Stimulated activated naive CD8-positive, alpha-beta T cell treated with anti-CD3 and anti-CD28 coated beads, Interleukin-15, Interleukin-2, amounts not matched to agents 100 U/mL and 50 U/mL, for 24 hours (primary cell): ENCODE measurements around the gene EMP1.
A peak's percentile ranks its signal among the peaks of the same experiment; 100 is the strongest.

Experiments used
- ATAC-seq: fragments of 150-1000 bp; cut with Tn5 transposase; one replicate; pipeline ENCODE4 v1.10.0; 2021
- DNase-seq: peaks from one replicate; pipeline ENCODE4 v3.0.0; 2021

EMP1 gene

DNA sequence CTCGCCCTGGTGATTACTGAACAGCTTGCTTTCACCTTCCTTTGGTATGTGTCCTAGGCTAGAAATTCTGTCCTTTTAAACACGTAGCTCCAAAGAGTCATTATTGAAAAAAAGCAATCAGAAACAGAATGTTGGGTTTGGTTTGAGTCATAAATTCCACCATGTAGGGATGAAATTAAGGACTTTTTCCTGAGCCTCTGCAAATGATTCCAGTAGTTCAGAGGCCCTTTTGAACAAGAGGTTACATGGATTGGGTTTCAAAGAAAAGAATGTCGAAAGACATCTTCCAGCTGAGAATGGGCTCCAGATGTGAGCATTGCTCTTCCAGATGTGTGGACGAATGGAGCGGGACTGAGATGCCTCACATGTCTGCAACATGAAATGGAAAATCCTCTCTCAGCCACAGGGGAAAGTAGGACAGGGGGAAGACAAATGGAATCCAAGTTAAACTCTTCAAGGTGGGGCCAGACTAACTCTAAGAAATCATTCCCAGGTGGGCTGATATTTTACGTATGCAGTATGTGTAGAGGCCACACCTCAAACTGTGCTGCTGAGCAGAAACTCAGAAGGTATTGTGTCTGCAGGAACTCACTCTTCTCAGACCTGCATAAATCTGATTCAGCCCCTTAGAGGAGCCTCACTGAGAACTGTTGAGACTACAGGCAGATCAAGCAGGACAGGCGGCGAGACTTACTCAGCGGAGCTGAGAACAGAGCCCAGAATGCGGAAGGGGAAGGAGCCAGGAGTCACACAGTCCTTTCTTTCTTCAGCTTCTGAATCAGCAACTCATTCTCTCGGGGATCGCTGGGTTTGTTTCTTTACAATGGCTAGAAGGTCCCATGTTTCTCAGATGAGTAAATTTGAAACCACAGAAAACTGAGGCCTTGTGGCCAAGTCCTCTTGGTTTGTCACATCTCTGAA, 23.3 kb upstream of the EMP1 start:
- ATAC-seq = peak; percentile 93
- DNase-seq = peak; percentile 39

DNA sequence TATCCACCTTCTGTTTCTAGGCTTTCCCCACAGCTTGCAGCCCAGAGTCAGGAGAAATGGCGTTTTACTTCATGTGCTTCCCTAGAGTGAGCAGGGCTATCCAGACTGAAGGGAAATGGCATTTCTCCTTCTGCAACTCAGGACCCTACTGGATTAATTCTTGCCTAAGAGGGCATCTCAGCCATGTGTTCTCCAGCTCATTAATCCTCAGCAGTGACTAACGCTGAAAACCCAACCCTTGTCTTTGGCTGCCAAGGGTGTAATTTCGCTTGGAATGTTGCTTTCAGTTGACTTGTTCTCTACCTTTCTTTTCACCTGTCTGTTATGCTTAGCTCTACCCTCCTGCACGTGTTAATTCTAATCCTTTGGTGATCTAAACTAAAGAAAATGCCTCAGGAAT, 21.0 kb upstream of the EMP1 start:
- ATAC-seq = no peak
- DNase-seq = no peak

DNA sequence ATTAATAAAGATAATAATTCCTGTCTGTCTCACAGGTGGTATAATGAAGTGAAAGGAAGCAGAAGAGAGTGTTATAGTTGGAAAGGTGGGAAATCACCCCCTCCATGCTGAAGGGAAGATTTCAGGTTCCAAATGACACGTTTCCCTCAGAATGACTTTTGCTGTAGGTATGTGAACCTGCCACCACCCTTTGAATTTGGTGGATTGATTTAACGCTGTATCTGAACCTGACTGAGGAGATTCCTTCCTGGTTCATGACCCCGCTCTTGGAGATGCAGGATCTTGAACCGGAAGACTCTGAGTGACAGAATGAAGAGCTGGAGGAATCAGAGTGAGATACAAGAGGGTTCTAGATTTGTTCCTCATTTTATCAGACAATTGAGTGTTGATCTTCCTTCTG, 20.3 kb upstream of the EMP1 start:
- ATAC-seq (no peak), DNase-seq (no peak)

DNA sequence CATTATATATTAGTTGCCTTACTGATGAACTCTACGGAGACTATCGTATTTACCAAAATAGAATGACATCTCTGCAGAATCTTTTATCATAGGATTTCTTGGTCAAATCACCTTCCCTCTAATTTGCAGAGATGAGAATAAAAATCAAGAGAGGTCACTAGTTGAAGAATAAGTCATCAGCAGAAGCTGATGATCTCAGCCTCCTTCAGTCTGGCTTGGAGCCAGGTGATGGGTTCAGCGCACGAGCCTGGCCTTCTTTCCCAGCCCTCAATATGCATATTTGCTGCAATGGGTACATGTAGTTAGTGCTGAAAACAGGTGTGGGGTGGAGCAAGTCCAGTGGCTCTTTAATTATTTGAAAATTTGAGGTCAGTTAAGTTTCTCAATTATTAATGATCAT, 19.2 kb upstream of the EMP1 start:
- no peak for ATAC-seq
- DNase-seq = no peak

DNA sequence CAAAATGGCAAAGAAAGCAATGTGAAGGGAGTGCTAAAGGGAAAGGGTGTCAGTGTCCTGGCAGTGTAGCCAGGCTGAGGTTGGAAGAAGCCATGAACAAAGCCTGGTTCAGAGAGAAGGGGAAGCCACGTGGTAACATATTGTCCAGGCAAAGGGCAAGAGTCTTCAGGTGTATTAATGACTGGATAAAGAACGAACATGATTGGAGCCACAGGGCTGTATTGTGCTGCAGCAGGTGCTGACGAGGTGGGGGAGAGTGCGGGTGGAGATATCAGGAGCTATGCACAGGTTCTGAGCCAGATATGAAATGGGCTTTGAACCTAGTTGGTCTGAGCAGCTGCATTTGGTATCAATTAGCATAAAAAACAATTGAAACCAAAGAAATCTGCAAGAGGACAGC, 18.6 kb upstream of the EMP1 start:
- ATAC-seq (no peak), DNase-seq (no peak)

DNA sequence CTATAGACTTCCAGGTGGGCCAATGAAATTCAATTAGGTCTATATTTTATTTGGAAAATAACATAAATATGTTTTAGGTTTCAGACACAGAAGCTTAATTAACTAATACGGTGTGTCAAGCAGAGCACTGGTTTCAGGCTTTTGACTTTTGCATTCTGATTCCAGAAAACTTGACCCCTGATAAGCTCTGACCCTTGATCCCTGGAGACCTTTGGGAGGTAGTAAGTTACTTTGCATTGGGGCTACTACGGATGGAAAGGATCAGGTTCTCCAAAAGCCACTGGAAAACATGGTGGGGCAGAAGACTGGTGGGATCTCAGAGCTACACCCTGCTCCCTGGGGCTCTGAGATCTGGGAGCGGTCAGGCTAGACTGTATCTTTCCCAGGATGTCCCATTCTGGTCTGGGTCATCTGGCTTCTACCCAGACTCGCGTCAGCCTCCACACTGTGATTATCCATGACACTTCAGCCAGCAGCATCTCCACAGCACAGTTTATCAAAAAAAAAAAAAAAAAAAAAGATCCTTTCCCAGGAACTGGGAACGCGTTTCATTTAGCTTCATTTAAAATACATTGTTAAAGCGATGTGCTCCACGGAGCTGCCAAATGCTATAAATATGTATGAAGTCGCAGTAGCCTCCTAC, 17.8 kb upstream of the EMP1 start:
- ATAC-seq (no peak), DNase-seq (no peak)

DNA sequence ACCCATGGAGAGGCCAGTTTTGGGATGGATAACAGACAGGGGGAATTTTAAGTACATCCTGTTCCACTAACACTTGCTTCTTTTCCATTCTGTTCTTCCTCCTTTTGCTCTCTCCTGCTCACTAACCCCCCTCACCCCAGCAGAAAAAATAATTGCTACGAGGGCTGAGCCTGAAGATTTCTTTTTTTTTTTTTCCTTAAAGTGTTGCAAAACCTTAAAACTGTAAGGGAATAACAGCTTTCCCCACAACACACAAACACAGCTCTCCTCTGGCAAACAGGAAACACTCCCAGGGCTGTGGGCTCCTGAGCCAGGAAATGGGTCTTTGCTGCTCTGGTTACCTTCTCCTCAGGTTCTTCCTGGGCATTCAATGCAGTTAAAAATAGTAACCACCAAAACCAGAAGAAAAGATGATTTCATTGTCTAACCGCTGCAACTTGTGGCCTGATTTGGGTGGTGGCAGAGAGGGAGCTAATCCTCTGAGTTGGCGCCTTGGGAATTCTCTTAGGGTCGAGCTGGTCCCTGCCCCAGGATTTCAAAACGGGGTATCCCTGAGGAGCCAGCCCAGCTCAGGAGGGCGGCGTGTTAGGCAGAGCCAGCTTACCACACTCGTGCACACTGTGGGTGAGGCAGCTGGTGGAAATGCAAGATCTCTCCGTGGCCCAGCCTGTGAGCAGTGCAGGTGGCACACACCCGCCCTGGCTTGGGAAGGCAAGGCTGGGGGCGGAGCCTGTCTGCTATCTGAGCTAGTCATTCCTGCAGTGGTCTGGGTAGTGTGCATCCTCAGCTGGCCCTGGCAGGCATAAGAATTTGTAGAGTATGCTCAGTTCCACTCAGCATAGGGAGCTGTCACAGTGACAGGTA, 17.1 kb upstream of the EMP1 start:
- DNase-seq (peak; percentile 76), ATAC-seq (peak; percentile 98)

DNA sequence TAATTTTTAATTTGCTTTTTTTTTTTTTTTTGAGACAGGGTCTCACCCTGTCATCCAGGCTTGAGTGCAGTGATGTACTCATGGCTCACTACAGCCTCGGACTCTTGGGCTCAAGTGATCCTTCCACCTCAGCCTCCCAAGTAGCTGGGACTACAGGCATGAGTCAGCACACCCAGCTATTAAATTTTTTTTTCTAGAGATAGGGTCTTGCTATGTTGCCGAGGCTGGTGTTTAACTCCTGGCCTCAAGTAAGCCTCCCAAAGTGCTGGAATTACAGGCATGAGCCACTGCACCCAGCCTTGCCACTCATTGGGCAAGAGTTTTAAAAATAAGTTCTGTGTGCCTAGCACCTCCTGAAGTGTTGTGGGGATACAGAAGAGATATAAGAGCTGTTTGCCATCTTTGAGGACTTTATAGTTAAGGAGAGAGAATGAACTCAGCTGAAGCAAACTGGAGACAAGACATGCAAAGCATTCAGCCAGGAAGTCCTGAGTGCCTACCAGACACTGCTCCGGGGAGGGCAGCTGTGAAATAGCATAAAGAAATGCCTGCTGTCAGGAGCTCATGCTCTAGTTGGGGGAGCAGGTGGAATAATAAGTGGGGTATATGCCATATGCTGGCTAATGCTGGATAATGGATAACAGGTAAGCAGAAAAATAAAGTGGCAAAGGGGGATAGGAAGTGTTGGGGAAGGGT, 15.0 kb upstream of the EMP1 start:
- ATAC-seq (no peak), DNase-seq (no peak)

DNA sequence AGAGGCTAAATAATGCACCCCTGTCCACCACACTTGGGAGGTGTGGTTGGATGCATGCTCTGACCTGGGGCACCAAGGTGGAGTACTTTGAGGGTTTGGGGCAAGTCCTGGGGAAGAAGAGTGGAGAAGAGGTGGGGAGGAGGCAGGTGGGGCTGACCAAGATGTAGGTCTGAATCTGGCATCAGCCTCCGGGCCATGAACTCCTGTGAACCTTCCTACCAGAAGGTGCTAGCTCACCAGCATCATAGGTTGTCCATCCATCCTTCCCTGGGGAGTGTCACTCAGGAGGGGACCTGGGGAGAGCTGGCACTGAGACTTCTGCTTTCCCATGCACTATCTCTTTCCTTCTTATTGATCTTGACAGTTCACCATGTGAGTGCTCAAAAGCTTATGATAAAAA, 13.6 kb upstream of the EMP1 start:
- DNase-seq (no peak), ATAC-seq (no peak)

DNA sequence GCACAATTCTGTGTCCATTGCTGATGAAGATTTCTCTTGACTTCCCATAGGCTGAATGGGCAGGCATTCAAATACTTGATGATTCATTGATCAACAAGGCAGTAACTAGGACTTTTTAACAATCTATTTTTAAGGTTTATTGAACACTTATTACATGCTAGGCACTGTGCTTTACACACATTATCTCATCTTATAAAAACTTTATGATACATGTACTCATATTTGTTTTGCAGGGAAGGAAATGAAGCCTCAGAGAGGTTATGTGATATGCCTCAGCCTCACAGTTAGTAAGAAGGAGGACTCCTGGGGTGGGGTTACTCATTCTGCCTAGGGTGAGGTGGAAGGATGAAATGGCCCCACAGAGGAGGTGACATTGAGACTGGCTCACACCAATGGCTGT, 12.9 kb upstream of the EMP1 start:
- peak; percentile 38 for ATAC-seq
- DNase-seq = no peak

DNA sequence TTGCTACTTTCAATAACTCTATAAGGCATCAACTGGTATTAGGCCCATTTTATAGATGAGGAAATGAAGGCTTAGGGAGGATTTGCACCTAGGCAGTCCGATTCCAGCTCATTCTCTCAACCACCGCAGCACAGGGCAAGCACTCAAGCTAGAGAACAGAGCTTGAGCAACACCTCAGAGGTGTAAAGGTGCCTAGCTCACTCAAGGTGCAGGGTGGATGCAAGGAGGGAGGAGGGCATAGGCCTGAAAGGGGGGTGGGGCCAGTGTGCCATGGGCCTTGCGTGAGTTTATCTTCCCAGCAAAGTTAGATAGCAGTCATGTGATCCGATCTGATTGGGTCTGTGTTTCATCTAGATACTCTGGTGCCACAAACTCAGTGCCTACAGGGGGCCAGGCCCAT, 10.2 kb upstream of the EMP1 start:
- ATAC-seq (no peak), DNase-seq (no peak)

DNA sequence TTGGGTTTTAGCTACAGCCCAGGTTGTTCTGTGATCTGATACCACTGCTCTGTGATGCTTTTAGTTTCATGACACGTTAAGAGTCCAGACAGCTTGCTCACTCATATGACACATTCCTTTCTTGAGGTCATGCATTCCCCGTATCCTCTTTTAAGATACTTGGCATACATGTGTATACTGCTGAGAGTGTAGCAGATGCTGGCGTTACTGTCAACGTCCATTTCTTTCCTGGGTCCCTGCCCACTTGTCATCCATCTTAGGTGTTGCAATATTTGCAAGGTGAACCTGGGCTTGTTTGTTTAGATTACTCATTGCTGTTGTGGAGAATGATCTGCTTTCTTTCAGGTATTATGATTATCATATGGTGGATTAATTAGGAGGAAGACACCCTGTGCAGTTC, 9.1 kb upstream of the EMP1 start:
- DNase-seq = no peak
- ATAC-seq = no peak

DNA sequence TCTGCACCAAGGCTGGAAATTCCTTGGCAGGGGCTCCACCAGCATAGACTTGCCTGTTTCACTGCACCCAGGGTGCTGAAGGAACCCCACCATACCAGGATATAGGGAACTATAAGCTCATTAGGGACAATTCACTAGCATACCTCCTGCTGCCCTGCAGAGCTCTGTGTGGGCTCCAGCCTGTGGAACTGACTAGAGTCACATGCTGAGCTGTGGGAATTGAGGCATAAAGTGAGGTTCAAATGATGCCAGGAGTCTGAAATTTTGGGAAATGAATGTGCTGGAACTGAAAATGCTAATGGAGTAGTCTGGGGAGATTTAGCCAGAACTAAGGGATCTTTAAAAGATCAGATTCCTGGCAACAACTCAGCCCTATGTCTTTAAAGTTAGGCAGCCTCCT, 7.3 kb upstream of the EMP1 start:
- ATAC-seq (no peak), DNase-seq (no peak)

DNA sequence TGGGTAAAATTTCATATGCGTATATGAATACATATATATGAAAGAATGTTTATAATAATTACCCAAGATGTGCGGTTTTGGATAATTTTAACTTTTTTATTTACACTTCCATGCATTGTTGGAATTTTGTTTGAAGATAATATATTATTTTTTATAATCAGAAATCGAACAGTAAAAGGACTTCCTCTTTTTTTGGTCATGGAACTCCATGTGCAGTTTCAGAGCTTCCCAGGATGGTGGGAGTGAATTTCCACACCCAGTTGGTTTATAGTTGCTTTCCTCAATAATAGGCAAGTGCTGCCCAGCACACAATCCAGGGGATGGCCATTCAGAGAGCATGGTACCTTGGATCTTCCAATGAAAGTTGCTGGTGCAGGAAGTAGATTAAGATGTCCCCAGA, 6.3 kb upstream of the EMP1 start:
- DNase-seq (no peak), ATAC-seq (no peak)

DNA sequence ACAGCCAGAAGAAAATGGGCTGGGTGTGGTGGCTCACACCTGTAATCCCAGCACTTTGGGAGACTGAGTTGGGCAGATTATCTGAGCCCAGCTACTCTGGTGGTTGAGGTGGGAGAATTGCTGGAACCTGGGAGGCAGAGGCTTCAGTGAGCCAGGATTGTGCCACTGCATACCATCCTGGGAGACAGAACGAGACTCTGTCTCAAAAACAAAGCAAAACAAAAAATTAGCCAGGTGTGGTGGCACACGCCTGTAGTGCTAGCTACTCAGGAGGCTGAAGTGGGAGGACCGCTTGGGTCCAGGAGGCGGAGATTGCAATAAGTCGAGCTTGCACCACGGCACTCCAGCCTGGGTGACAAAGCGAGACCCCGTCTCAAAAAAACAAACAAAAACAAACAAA, 3.8 kb upstream of the EMP1 start:
- no peak for ATAC-seq

DNA sequence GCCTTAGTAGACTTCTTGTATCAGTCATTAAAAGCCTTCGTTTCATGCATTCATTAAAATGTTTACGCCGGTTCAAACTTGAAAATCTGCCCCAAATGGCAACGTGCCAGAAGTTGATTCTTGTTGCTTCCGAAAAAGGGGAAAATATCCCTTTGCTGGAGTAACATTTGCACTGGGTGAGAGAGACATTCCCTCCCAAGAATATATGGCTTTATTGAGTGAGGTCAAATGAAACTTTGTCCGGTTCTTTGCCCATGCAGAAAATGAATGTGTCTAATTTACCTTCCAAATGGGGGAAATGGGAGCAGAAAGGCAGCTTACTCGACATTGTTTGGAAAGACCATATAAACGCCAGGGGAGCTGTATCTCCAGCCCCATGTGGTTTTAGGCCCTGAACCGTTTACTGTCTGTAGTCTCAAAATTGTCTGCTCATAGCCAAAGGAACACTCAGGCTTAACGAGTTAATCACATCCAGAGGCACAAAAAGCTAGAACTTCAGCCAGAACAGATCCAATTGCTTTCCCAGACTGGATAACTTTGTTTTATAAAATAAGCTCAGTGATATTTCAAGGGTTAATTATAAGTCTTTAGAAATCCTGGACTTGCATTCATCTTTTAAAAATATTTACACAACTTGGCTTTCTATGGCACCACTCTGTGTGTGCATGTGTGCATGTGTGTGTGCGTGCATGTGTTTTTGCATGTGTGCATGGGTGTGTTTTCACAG, 2.9 kb upstream of the EMP1 start:
- DNase-seq (no peak), ATAC-seq (no peak)

More for the DNA sequence above, 3.8 kb upstream of the EMP1 start:
- no peak for DNase-seq

DNA sequence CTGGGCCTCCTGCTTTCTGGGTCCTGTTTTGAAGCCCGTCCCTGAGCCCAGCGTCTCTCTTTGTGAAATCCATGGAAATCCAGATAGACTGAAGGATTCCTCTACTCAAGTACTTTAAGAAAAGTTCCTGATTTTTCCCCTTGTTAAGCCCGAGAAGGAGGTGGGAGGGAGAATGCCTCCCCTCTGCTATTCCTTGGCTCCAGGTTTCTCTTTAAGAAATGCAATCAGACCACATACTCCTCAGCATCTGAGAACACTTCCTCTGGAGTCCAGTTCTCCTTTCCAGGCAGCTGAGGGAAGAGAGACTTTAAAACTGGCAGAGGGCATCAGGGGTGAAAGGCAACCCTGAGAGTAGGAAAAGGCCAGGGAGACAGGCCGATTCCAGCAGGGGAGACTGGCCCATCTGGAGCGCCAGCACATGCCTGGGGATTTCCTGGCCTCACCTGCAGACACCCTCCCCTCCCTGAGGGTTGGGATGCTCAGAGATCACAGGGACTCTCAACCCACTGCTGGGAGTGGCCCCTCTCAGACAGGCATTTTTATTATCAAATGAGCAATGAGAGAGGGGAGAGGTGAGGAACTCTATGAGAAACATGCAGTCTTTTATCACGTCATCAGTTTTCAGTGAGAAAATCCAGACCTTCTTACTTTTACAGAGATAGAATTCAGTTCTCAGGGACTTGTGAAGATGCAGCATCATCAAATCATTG, 2.0 kb upstream of the EMP1 start:
- ATAC-seq (no peak), DNase-seq (no peak)

DNA sequence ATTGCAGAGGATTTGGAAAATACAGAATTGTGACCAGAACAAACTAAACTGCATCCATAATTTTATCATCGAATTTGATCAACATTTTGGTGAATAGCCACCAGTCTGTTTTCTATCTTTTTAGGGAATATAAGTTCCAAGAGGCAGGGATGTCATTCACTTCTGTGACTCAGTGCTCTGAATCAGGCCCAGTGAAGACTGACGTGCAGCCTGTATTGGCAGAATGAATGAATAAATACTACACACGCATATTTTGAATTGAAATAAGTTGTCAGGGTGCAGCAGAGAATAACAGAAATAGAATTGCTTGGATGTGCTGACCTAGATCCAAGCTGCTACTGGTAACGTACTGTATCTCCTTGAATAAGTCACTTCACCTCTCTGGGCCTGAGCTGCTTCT, 1.3 kb upstream of the EMP1 start:
- no peak for DNase-seq
- no peak for ATAC-seq

DNA sequence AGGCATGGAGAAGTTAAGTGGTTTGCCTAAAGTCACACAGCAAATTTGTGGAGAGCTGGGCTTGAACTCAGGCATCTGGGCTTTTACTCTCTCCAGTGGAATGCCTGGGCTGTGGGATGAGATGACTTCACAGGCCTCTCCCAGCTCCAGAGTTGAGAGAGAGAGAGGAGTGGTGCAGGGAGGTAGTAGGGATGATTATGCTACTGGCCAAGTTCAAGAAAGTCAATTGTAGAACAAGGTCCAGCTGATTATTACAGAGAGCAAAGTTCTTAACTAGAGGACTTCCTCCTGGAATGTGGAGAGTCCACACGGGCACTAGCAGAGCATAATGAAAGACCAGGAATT, 769 bp upstream of the EMP1 start:
- DNase-seq (no peak), ATAC-seq (no peak)

DNA sequence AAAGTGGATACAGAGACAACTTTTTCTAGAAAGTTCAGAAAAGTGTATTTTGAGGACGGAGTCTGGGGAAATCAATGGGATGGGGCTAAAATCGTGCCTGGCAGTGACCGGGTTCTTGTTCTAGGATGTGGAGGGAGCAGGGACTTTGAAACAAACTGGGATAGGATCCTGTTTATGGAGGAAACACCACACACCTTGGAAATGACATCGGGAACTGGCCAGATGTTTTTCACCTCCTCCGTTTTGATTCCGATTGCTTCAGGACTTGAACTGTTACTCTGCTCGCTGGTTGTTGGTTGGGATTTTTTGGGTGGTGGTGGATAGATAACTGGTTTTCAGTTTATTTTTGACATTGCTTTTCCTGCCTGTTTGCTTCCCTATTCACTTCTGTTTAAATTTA, 506 bp downstream of the EMP1 start:
- no peak for ATAC-seq
- no peak for DNase-seq

DNA sequence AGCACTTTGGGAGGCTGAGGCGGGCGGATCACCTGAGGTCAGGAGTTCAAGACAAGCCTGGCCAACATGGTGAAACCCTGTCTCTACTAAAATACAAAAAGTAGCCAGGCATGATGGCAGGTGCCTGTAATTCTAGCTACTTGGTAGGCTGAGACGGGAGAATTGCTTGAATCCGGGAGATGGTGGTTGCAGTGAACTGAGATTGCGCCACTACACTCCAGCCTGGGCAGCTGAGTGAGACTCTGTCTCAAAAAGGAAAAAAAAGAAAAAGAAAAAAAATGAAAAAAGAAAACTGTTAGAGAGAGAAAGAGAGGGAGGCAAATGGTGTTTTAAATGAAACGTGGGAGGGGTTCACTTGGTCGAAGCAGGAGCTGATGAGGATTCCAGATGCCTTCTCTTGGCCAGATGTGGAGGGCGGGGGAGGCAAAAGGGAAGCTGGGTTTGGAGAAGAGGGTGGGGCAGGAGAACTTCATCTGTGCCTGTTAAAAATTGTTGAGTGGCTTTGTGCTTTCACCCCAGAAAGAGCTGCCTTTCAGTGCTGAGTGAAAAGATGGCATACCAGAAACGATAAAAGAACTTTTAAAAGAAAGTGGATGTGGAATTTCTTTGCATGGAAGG, 1.1 kb downstream of the EMP1 start:
- DNase-seq (no peak), ATAC-seq (no peak)
